HFF-Myc (cell line): Measurements from ENCODE around the gene SLC10A6.
"Not testable (repeated sequence)": the region's sequence is repeated elsewhere in the genome, so short reads cannot be mapped to it uniquely, and the experiment has no call there.

Source experiments
- DNase-seq: peaks from one replicate; pipeline ENCODE4 v3.0.0-alpha.2; 2011; ENCODE audit warnings: low read depth; ENCODE audit errors: extremely low read depth
- H3K4me3 ChIP-seq: replicated peaks from 2 replicates; pipeline ENCODE4 v1.5.1; 2011; ENCODE audit warnings: low read depth, mild to moderate bottlenecking, control low read depth, low read length
- TF ChIP-seq, protein P1 (sequence below): IDR thresholded peaks from 2 replicates; pipeline ENCODE4 v1.5.1; 2012; ENCODE audit warnings: mild to moderate bottlenecking, low read depth, low read length, control low read depth; ENCODE audit errors: missing control alignments

The SLC10A6 gene

DNA sequence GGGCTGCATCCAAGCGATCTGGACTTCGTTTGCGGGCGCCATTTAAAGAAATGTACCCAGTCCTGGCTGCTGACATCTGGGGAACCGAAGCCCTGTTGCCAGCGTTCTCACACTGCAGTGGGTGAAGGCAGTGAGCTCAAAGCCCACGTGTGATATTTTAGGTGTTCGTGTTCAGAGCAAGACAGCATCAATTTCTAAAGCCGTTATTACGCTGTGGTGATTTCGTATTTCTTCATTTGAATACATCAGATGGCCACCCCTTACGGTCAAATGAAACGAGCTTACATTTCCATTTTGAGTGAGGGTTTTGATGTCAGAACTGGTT is 43.4 kb upstream of the SLC10A6 start:
- peak overlapping the region; percentile 50 for H3K4me3 ChIP-seq
- TF ChIP-seq, protein P1, sequence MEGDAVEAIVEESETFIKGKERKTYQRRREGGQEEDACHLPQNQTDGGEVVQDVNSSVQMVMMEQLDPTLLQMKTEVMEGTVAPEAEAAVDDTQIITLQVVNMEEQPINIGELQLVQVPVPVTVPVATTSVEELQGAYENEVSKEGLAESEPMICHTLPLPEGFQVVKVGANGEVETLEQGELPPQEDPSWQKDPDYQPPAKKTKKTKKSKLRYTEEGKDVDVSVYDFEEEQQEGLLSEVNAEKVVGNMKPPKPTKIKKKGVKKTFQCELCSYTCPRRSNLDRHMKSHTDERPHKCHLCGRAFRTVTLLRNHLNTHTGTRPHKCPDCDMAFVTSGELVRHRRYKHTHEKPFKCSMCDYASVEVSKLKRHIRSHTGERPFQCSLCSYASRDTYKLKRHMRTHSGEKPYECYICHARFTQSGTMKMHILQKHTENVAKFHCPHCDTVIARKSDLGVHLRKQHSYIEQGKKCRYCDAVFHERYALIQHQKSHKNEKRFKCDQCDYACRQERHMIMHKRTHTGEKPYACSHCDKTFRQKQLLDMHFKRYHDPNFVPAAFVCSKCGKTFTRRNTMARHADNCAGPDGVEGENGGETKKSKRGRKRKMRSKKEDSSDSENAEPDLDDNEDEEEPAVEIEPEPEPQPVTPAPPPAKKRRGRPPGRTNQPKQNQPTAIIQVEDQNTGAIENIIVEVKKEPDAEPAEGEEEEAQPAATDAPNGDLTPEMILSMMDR: no peak
- no peak for DNase-seq

DNA sequence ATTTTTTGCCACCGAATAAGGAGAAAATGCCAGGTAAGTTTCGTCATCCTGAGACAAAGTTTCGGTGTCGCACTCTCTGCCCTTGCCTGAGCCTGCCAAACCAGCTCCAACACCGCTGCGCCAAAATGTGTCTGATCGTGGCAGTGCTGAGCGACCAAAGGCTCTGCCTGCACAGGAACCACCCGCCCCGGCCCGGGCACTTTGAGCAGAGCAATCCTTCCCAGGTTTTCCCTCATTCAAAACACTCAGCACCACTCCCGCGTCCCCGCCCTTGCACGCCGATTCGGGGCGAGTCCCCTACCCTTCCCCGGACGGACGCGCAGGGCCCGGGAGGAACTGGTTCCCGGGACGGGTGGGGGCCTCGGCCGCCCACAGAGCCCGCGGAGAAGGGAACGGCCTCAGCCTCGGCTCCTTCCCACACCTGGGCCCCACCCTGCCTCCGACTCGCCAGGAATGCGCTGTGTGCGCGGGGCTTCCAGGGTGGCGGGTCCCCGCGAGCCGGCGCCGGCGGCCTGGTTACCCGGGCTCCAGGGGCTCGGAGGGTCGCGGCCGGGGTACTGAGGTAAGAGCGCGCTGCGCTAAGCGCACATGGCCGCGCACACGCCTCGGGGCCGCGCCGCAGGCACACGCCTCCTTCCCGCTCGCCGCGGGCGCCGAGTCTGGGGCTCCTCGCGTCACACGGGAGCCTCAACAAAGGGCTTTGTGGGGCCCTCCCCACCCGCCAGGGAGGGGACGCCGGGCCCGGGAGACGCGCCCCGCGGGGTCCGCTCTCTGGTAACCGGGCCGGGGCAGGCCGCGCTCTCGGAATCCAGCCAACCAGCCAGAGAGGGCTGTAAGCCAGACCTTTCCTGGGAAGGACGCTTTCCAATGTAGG is 42.8 kb upstream of the SLC10A6 start, which contains the start of gene C4orf36:
Gene C4orf36, minus strand, starts transcription at position 661 of the 874 bp plus-strand sequence. CDS start 902 bp downstream, outside the sequence.
- H3K4me3 ChIP-seq: peak within 1 kb of the TSS; percentile 50
- TF ChIP-seq, protein P1: no peak
- DNase-seq: no peak

DNA sequence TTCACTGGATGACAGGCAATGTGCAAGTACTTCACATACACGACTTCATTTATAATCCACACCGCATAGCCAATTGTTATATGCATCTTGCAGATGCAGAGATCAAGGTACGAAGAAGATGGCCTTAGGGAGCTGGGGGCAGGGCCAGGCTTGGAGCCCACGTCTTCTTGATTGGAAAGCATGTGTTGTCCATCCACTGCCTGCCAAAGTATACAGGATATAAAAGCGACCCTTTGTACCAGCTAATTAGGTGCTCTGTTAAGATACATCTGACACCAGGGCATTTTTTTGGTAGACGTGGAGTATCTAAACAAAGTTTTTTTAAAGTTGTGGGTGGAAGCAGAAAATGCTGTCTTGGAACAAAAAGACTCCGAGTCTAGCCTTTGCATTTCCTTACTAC is 41.6 kb upstream of the SLC10A6 start:
- no peak for DNase-seq
- TF ChIP-seq, protein P1: no peak
- H3K4me3 ChIP-seq: no peak overlapping the region

DNA sequence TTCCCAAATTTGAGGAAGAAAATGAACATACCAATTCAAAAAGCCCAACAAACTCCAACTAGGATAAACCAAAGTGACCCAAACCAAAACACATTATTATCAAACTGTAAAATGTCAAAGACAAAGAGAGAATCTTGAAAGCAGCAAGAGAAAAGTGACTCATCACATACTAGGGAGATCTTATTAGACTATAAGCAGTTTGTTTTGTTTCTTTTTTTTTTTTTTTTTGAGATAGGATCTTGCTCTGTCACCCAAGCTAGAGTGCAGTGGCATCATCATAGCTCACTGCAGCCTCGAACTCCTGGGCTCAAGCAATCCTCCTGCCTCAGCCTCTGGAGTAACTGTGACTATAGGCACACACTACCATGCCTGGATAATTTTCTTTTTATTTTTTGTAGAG is 30.5 kb upstream of the SLC10A6 start:
- TF ChIP-seq, protein P1: no peak

DNA sequence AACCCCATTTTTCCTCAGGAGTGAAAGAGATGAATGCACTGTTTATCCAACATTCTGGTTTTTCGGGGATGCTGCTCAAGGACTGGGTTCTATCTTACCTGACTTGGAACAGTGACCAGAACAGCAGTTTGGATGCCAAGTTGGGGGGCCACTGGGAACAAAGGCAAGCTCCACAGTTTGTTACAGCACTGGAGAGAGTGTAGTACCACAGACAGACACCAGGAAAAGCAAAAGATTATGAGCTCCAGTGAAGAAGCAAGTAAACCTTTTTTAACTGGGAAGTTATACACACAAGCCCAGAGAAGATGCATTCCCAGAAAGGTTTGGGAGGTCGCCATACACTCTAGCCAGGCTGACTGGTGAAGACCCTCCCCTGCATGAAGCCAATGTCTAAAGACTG is 29.5 kb upstream of the SLC10A6 start:
- DNase-seq: no peak
- H3K4me3 ChIP-seq: no peak overlapping the region
- TF ChIP-seq, protein P1: no peak

More for the DNA sequence above, 30.5 kb upstream of the SLC10A6 start:
- DNase-seq: no peak
- no peak overlapping the region for H3K4me3 ChIP-seq

DNA sequence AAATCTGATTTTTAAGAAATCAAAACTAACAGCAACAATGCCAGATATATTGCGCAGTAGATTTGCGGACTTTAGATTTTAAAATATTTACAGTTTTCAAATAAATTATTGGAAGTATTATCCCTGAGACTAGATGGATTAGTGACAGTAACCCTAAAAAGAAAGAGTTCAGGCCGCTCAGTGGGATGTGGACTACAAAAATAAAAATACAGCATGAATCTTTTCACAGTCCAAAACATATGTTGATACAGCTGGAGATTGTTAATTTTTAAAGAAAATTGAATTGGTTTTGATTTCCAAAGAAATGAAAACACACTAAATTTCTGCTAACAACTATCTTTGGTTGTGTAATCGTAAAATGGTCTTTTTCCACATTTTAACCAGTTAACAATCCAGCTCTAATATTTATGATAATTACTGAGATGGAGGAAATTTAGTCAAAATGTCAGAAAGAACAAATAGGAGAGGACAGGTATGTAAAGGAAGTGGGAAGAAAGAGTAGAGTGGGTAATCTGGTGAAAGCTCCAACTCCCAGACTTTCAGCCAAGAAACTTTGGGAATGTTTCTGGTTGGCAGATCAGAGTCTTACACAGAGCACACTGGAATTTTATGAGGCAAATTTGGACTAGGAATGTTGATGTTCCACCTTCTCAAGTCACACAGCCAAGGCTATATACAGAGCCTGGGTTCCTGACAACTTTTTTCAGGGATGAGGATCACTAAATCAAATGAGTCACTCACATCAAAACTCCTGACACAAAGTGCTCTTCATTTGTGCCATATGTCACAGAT is 27.9 kb upstream of the SLC10A6 start:
- TF ChIP-seq, protein P1: no peak
- no peak overlapping the region for H3K4me3 ChIP-seq
- DNase-seq: no peak

DNA sequence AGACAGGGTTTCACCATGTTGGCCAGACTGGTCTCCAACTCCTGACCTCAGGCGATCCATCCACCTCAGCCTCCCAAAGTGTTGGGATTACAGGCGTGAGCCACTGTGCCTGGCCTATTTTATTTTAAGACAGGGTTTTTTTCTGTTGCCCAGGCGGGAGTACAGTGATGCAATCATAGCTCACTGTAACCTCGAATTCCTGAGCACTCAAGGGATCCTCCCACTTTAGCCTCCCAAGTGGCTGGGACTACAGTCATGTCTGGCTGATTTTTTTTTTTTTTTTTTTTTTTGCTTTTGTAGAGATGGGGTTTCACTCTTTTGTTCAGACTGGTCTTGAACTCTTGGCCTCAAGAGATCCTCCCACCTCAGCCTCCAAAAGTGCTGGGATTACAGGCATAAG is 26.3 kb upstream of the SLC10A6 start:
- not testable (repeated sequence) for H3K4me3 ChIP-seq, DNase-seq
